ENCODE results near the gene ANGPT4.

DNA sequence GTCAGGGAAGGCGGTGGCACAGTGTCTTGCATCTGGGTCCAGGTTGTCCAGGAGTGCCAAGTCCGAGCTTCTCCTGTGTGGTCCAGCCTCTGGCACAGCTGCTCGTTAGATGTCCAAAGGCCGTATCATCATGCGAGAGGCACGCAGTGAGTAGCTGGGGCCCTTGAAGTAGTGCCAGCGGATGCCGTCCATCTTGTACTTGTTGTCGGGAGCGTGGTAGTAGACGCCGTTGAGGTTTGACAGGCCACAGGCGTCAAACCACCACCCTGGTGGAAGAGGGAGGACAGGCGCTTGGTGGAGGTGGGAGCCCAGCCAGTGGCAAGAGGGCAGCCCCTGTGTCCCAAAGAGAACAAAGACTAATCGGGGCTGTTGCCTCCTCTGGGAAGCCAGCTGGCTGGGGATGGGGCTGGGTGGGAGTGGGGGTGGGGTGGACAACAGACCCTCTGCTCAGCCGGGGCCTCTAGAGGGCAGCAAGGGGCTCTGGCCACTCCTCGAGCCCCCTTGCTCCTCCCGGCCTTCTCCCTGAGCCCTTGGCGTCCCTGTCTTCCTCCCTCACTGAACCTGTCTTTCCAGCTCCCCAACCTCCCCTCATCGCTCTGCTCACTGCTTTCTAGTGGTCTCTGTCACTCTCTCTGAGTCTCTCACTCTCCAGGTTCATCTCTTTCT lies 43.1 kb downstream of the ANGPT4 start:
- no peak for TF ChIP-seq POLR2A (IDR thresholded peaks at IDR 0.05)
- TF ChIP-seq, protein P1, sequence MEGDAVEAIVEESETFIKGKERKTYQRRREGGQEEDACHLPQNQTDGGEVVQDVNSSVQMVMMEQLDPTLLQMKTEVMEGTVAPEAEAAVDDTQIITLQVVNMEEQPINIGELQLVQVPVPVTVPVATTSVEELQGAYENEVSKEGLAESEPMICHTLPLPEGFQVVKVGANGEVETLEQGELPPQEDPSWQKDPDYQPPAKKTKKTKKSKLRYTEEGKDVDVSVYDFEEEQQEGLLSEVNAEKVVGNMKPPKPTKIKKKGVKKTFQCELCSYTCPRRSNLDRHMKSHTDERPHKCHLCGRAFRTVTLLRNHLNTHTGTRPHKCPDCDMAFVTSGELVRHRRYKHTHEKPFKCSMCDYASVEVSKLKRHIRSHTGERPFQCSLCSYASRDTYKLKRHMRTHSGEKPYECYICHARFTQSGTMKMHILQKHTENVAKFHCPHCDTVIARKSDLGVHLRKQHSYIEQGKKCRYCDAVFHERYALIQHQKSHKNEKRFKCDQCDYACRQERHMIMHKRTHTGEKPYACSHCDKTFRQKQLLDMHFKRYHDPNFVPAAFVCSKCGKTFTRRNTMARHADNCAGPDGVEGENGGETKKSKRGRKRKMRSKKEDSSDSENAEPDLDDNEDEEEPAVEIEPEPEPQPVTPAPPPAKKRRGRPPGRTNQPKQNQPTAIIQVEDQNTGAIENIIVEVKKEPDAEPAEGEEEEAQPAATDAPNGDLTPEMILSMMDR (IDR thresholded peaks at IDR 0.05 in 4 of 5, conservative IDR thresholded peaks at IDR 0.05 in 1 of 5) = no peak

All from gastrocnemius medialis (tissue), 4 donors.